AG08396 (cell line): ENCODE measurements around the gene RANBP3L.
"Not testable (repeated sequence)": the region's sequence is repeated elsewhere in the genome, so short reads cannot be mapped to it uniquely, and the experiment has no call there.

Experiments
- DNase-seq: peaks from one replicate; pipeline ENCODE4 v3.0.0; 2012; ENCODE audit warnings: low spot score, mixed read lengths

The RANBP3L gene

GRCh38 chr5:36206913-36207312 lies 94.8 kb downstream of the RANBP3L start:
- DNase-seq: no peak

GRCh38 chr5:36205329-36205728 lies 96.4 kb downstream of the RANBP3L start:
- no peak for DNase-seq

DNA sequence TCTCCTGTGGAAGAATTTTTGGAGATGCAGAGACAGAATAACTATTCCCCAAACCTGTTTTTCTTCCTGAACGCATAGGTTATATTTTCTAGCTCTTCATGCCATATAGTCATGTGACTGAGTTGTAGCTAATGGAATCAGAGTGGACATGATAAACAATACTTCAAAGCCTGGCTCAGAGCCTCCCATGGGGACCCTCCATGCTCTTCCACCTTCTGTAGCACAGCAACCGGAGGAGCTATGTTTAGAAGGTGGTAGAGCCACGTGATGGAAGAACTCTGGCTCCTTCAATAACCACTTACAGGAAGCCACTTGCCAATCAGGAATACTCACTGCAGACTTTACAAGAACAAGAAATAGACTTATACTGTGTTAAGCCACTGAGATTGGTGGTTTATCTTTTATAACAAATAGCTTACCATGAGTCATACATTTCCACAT lies 99.2 kb downstream of the RANBP3L start:
- peak; percentile 8 for DNase-seq

- no peak for DNase-seq
These were observed 101.2 kb downstream of the RANBP3L start for GRCh38 chr5:36200513-36200912.

- no peak for DNase-seq
These were observed 102.1 kb downstream of the RANBP3L start for GRCh38 chr5:36199620-36200019.

- not testable (repeated sequence) for DNase-seq
These were observed 102.9 kb downstream of the RANBP3L start for GRCh38 chr5:36198783-36199182.
